Measurements from ENCODE around the gene TTC7B.
A peak's percentile ranks its signal among the peaks of the same experiment; 100 is the strongest.

The TTC7B gene

GRCh38 chr14:90621201-90621600, 195.0 kb downstream of the TTC7B start:
- Mint-ChIP-seq H3K9me3 (no peaks in the 10 kb centered on the region), H3K27ac (no peak overlapping the region), H3K4me1 (peaks cover 44% of the 10 kb centered on the region), H3K27me3 (ENCODE audit: low read depth) (no peaks in the 10 kb centered on the region), H3K36me3 (ENCODE audit: low read depth) (peaks cover 25% of the 10 kb centered on the region), H3K4me3 (no peak overlapping the region)
- no peak for TF ChIP-seq CTCF (IDR thresholded peaks at IDR 0.05; ENCODE audit: unreplicated experiment in 3 of 3)

- H3K9me3 Mint-ChIP-seq, result no peaks in the 10 kb centered on the region
- no peak for TF ChIP-seq CTCF (IDR thresholded peaks at IDR 0.05; ENCODE audit: unreplicated experiment in 3 of 3)
- H3K4me3 Mint-ChIP-seq, result no peak overlapping the region
- peaks cover 44% of the 10 kb centered on the region for H3K4me1 Mint-ChIP-seq
- peaks cover 25% of the 10 kb centered on the region for H3K36me3 Mint-ChIP-seq (ENCODE audit: low read depth)
- peaks cover 3% of the 10 kb centered on the region for H3K27me3 Mint-ChIP-seq (ENCODE audit: low read depth)
- no peak overlapping the region for H3K27ac Mint-ChIP-seq
These were observed 195.6 kb downstream of the TTC7B start for GRCh38 chr14:90620568-90621077.

- Mint-ChIP-seq H3K27ac (no peak overlapping the region), H3K36me3 (ENCODE audit: low read depth) (peaks cover 25% of the 10 kb centered on the region), H3K4me3 (no peak overlapping the region), H3K27me3 (ENCODE audit: low read depth) (peaks cover 3% of the 10 kb centered on the region), H3K9me3 (no peaks in the 10 kb centered on the region), H3K4me1 (peaks cover 44% of the 10 kb centered on the region)
- no peak for TF ChIP-seq CTCF (IDR thresholded peaks at IDR 0.05; ENCODE audit: unreplicated experiment in 3 of 3)
These were observed 196.3 kb downstream of the TTC7B start for GRCh38 chr14:90619911-90620310.

- Mint-ChIP-seq H3K4me3 (no peak overlapping the region), H3K9me3 (no peaks in the 10 kb centered on the region), H3K27me3 (ENCODE audit: low read depth) (peaks cover 3% of the 10 kb centered on the region)
These were observed 198.3 kb downstream of the TTC7B start for GRCh38 chr14:90617961-90618360.

GRCh38 chr14:90616881-90617280, 199.3 kb downstream of the TTC7B start:
- no peak for TF ChIP-seq CTCF (IDR thresholded peaks at IDR 0.05; ENCODE audit: unreplicated experiment in 3 of 3)
- Mint-ChIP-seq H3K27me3 (ENCODE audit: low read depth) (peaks cover 3% of the 10 kb centered on the region), H3K9me3 (no peaks in the 10 kb centered on the region), H3K27ac (peak overlapping the region; percentile 3 to 99 (median 61)), H3K4me3 (peak overlapping the region in 2 of 3 experiments; percentile 80 to 86), H3K36me3 (ENCODE audit: low read depth) (peaks cover 21% of the 10 kb centered on the region), H3K4me1 (peaks cover 52% of the 10 kb centered on the region)

More at GRCh38 chr14:90617961-90618360, 198.3 kb downstream of the TTC7B start:
- Mint-ChIP-seq H3K4me1 (peaks cover 47% of the 10 kb centered on the region), H3K36me3 (ENCODE audit: low read depth) (peaks cover 25% of the 10 kb centered on the region), H3K27ac (peak overlapping the region in 1 of 3 experiments; percentile 99)
- TF ChIP-seq CTCF (IDR thresholded peaks at IDR 0.05; ENCODE audit: unreplicated experiment in 3 of 3), result no peak

- no peaks in the 10 kb centered on the region for H3K9me3 Mint-ChIP-seq
- H3K27me3 Mint-ChIP-seq (ENCODE audit: low read depth), result peaks cover 3% of the 10 kb centered on the region
- peaks cover 18% of the 10 kb centered on the region for H3K36me3 Mint-ChIP-seq (ENCODE audit: low read depth)
These were observed 199.9 kb downstream of the TTC7B start for GRCh38 chr14:90616313-90616712.

More at GRCh38 chr14:90616313-90616712, 199.9 kb downstream of the TTC7B start:
- peaks cover 53% of the 10 kb centered on the region for H3K4me1 Mint-ChIP-seq
- peak overlapping the region; percentile 87 to 99 (median 98) for H3K27ac Mint-ChIP-seq
- H3K4me3 Mint-ChIP-seq, result peak overlapping the region in 2 of 3 experiments; percentile 80 to 86
- TF ChIP-seq CTCF (IDR thresholded peaks at IDR 0.05; ENCODE audit: unreplicated experiment in 3 of 3), result no peak

Measured in nephron (organoid).